ENCODE results near the gene BPIFB1. TPM values are rescaled to one million over a fixed set of nuclear protein-coding genes. Genes with fewer than 3 reads are reported as not detected.

The BPIFB1 gene, protein sequence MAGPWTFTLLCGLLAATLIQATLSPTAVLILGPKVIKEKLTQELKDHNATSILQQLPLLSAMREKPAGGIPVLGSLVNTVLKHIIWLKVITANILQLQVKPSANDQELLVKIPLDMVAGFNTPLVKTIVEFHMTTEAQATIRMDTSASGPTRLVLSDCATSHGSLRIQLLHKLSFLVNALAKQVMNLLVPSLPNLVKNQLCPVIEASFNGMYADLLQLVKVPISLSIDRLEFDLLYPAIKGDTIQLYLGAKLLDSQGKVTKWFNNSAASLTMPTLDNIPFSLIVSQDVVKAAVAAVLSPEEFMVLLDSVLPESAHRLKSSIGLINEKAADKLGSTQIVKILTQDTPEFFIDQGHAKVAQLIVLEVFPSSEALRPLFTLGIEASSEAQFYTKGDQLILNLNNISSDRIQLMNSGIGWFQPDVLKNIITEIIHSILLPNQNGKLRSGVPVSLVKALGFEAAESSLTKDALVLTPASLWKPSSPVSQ
- not detected in 2 replicates for total RNA-seq (2022)
- not detected for Bru-seq, nascent RNA
- BruChase-seq, experiment 1, labeled RNA remaining after a 6-hour chase, result not detected
- not detected for BruChase-seq, experiment 2, labeled RNA remaining after a 2-hour chase
- long read RNA-seq, result 0 reads

DNA sequence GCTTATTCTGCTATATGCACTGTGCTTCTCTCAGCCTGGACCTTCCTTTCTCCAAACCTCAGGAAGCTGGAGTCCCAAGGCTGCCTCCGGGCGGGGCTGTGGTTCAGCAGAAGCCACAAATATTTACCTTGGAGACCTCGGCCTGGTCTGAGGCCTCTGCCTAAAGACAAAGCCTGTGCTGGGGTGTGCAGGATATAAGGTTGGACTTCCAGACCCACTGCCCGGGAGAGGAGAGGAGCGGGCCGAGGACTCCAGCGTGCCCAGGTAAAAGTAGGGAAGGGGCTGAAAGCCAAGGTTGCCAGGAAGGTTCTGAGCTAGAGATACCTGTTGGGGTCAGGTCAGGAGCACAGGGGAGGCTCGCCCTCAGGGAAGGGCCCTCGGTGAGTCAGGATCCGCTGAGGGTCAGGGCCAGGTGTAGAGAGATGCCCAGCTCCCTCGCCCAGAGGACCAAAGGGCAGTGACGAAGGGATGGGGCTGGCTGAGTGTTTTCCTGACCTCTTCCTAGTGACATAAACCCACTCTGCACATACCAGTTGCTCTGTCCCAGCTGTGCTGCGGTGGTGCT is at the start of gene BPIFB1:
TSS of gene BPIFB1 (plus strand) at position 224 of the 565 bp plus-strand sequence. CDS start 2,860 bp downstream, outside the sequence.
- H3K4me1 Mint-ChIP-seq (ENCODE audit: insufficient read depth, unreplicated experiment), result no peaks in the 10 kb centered on the region
- no peaks in the 10 kb centered on the region for H3K36me3 Mint-ChIP-seq (ENCODE audit: insufficient read depth, unreplicated experiment)
- peaks cover 67% of the 10 kb centered on the region for H3K27me3 Mint-ChIP-seq (ENCODE audit: insufficient read depth, unreplicated experiment)
- no peaks in the 10 kb centered on the region for H3K9me3 Mint-ChIP-seq (ENCODE audit: unreplicated experiment)
- no TSS peak for BruUV-seq (replicated peaks)
- H3K4me3 Mint-ChIP-seq (ENCODE audit: unreplicated experiment), result no peak within 1 kb of the TSS
- intact Hi-C loops (cut with micrococcal nuclease), result no loop called here
- ChIA-PET CTCF (interaction anchor here (1.8 kb wide), 1 partner anchor 16 kb away, joined by 8 read pairs; no protein-coding TSS in a partner anchor), POLR2A (no interaction called here)
- TF ChIP-seq, protein P1, sequence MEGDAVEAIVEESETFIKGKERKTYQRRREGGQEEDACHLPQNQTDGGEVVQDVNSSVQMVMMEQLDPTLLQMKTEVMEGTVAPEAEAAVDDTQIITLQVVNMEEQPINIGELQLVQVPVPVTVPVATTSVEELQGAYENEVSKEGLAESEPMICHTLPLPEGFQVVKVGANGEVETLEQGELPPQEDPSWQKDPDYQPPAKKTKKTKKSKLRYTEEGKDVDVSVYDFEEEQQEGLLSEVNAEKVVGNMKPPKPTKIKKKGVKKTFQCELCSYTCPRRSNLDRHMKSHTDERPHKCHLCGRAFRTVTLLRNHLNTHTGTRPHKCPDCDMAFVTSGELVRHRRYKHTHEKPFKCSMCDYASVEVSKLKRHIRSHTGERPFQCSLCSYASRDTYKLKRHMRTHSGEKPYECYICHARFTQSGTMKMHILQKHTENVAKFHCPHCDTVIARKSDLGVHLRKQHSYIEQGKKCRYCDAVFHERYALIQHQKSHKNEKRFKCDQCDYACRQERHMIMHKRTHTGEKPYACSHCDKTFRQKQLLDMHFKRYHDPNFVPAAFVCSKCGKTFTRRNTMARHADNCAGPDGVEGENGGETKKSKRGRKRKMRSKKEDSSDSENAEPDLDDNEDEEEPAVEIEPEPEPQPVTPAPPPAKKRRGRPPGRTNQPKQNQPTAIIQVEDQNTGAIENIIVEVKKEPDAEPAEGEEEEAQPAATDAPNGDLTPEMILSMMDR (IDR thresholded peaks at IDR 0.05; ENCODE audit: unreplicated experiment), result no peak
- no peak for DNase-seq (ENCODE audit: unreplicated experiment)
- H3K27ac Mint-ChIP-seq (ENCODE audit: low read depth, unreplicated experiment), result no peak within 1 kb of the TSS

DNA sequence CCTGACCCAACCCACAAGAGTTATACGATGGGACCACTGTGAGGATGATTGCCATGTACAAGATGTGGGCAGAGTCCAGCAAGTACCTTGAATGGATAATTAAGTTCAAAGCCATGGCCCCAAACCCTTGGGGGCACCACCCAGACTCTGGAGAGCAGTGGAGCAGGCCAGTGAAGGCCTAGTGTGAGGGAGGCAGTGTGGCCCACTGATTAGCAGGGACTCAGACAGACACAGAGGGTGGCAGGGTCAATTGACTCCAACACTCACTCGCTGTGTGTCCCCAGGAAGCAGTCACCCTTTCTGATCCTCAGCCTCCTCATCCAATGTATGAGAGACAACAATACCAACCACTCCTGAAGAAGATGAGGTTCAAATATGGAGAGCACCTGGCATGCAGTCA is 49.0 kb upstream of the BPIFB1 start:
- TF ChIP-seq, protein P1 (IDR thresholded peaks at IDR 0.05; ENCODE audit: unreplicated experiment), result no peak
- no TSS peak for BruUV-seq (replicated peaks)

DNA sequence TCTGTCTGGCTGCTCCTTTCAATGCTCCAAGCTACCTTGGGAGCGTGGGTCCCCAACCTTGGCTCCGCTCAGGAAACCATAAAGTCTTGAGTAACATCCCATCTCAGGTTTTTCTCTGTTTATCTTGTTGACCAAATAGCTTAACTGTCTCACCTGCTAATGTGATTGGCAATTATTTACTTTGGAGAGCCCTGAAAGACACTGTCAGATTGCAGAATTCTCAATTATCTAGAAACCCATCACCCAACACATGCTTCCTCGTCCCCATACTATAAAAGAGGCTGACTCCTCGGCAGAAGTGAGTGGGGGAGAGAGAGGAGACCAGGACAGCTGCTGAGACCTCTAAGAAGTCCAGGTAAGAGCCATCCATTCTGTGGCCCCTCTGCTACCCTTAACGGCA is 47.3 kb upstream of the BPIFB1 start, which contains the start of gene BPIFA1:
TSS of gene BPIFA1 (plus strand) at position 301 of the 400 bp plus-strand sequence. CDS start 1,716 bp downstream, outside the sequence.
- Mint-ChIP-seq H3K36me3 (ENCODE audit: insufficient read depth, unreplicated experiment) (no peaks in the 10 kb centered on the region), H3K27me3 (ENCODE audit: insufficient read depth, unreplicated experiment) (peaks cover 88% of the 10 kb centered on the region), H3K4me3 (ENCODE audit: unreplicated experiment) (no peak within 1 kb of the TSS), H3K9me3 (ENCODE audit: unreplicated experiment) (no peaks in the 10 kb centered on the region), H3K27ac (ENCODE audit: low read depth, unreplicated experiment) (no peak within 1 kb of the TSS), H3K4me1 (ENCODE audit: insufficient read depth, unreplicated experiment) (no peaks in the 10 kb centered on the region)
- no peak for DNase-seq (ENCODE audit: unreplicated experiment)
- POLR2A ChIA-PET, result interaction anchor here (0.9 kb wide), 1 partner anchor 22 kb away, joined by 3 read pairs; no protein-coding TSS in a partner anchor
- CTCF ChIA-PET, result interaction anchor here (0.6 kb wide), 1 partner anchor 14 kb away, joined by 3 read pairs; no protein-coding TSS in a partner anchor
- TF ChIP-seq, protein P1 (IDR thresholded peaks at IDR 0.05; ENCODE audit: unreplicated experiment), result no peak
- BruUV-seq (replicated peaks), result no TSS peak
- intact Hi-C loops (cut with micrococcal nuclease), result no loop called here

More for the DNA sequence above, 49.0 kb upstream of the BPIFB1 start:
- Mint-ChIP-seq H3K4me3 (ENCODE audit: unreplicated experiment) (no peak overlapping the region), H3K27ac (ENCODE audit: low read depth, unreplicated experiment) (no peak overlapping the region), H3K36me3 (ENCODE audit: insufficient read depth, unreplicated experiment) (no peaks in the 10 kb centered on the region), H3K4me1 (ENCODE audit: insufficient read depth, unreplicated experiment) (no peaks in the 10 kb centered on the region), H3K27me3 (ENCODE audit: insufficient read depth, unreplicated experiment) (peaks cover 86% of the 10 kb centered on the region), H3K9me3 (ENCODE audit: unreplicated experiment) (no peaks in the 10 kb centered on the region)
- intact Hi-C loops (cut with micrococcal nuclease), result no loop called here
- DNase-seq (ENCODE audit: unreplicated experiment), result no peak
- CTCF ChIA-PET, result no interaction called here
- POLR2A ChIA-PET, result no interaction called here

DNA sequence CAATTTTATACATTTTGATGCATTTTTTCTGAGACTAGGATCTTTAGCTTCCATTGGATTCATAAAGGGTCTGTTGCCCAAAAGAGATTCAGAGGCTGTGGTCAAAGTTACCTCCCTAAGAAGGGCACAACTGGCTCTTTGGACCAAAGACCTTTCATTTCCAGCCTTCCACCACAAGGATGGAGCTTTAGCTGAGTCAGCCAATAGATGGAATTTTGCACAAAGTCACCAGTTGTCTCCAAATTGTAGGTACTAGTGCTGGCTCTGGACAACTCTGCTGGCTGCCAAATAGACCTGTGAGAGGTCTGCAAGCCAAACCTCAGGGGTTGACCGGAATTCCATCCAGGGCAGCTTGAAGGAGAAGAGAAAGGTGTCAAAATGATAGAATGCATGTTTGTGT is 46.7 kb upstream of the BPIFB1 start:
- CTCF ChIA-PET, result interaction anchor here (0.8 kb wide), 1 partner anchor 23 kb away, joined by 3 read pairs; no protein-coding TSS in a partner anchor
- no peak for DNase-seq (ENCODE audit: unreplicated experiment)
- H3K36me3 Mint-ChIP-seq (ENCODE audit: insufficient read depth, unreplicated experiment), result no peaks in the 10 kb centered on the region
- TF ChIP-seq, protein P1 (IDR thresholded peaks at IDR 0.05; ENCODE audit: unreplicated experiment), result no peak
- H3K4me3 Mint-ChIP-seq (ENCODE audit: unreplicated experiment), result no peak overlapping the region
- intact Hi-C loops (cut with micrococcal nuclease), result no loop called here
- peaks cover 82% of the 10 kb centered on the region for H3K27me3 Mint-ChIP-seq (ENCODE audit: insufficient read depth, unreplicated experiment)
- BruUV-seq (replicated peaks), result no TSS peak
- POLR2A ChIA-PET, result interaction anchor here (0.6 to 0.9 kb wide), 2 partner anchors 22 to 295 kb away, joined by 3 read pairs; no protein-coding TSS in a partner anchor
- H3K27ac Mint-ChIP-seq (ENCODE audit: low read depth, unreplicated experiment), result no peak overlapping the region
- no peaks in the 10 kb centered on the region for H3K4me1 Mint-ChIP-seq (ENCODE audit: insufficient read depth, unreplicated experiment)
- H3K9me3 Mint-ChIP-seq (ENCODE audit: unreplicated experiment), result no peaks in the 10 kb centered on the region
